SU-DHL-6 (cell line): ENCODE results near the gene IFIT1.

Experiments
- H2AFZ ChIP-seq: fragments of 200-600 bp; sonication (generic); 2 replicates; pipeline ENCODE4 v1.6.1; 2014; ENCODE audit warnings: low read depth, mild to moderate bottlenecking, moderate library complexity, mixed read lengths, antibody characterized with exemption, low read length; ENCODE audit not compliant: severe bottlenecking
- H3F3A ChIP-seq: fragments of 200-600 bp; shearing (Covaris generic); 2 replicates; pipeline ENCODE4 v1.6.0; 2016; ENCODE audit warnings: antibody characterized with exemption, mild to moderate bottlenecking; ENCODE audit not compliant: insufficient read depth
- H3K27ac ChIP-seq: fragments of 200-600 bp; sonication (generic); 2 replicates; pipeline ENCODE4 v1.5.1; 2016; ENCODE audit warnings: low read depth, mild to moderate bottlenecking, low read length, moderate library complexity, mixed read lengths
- H3K27me3 ChIP-seq: fragments of 200-600 bp; sonication (generic), shearing (Covaris generic); 2 replicates; pipeline ENCODE4 v1.6.0; 2014; ENCODE audit warnings: mild to moderate bottlenecking, low read length
- H3K36me3 ChIP-seq: fragments of 200-600 bp; sonication (generic); 2 replicates; pipeline ENCODE4 v1.6.1; 2014; ENCODE audit warnings: mild to moderate bottlenecking, low read length, mixed read lengths
- H3K4me2 ChIP-seq: fragments of 300-600, 200-600 bp; shearing (Covaris generic), sonication (generic); 2 replicates; pipeline ENCODE4 v1.6.0; 2014; ENCODE audit warnings: low read length, low read depth, mild to moderate bottlenecking; ENCODE audit not compliant: poor library complexity, severe bottlenecking
- H3K4me3 ChIP-seq: fragments of 200-600 bp; sonication (generic); 2 replicates; pipeline ENCODE4 v1.5.1; 2014; ENCODE audit warnings: antibody characterized with exemption, low read length, mild to moderate bottlenecking, mixed read lengths; ENCODE audit not compliant: insufficient read depth, poor library complexity, severe bottlenecking
- H3K79me2 ChIP-seq: fragments of 200-600 bp; sonication (generic); 2 replicates; pipeline ENCODE4 v1.6.1; 2014; ENCODE audit warnings: mild to moderate bottlenecking, low read length, moderate library complexity; ENCODE audit not compliant: insufficient read depth
- H3K9ac ChIP-seq: fragments of 200-600 bp; sonication (generic); 2 replicates; pipeline ENCODE4 v1.7.0; 2014; ENCODE audit warnings: mild to moderate bottlenecking, low read length
- H3K9me2 ChIP-seq: fragments of 200-600 bp; sonication (generic); replicated peaks from 2 replicates; pipeline ENCODE4 v1.6.1; 2014; ENCODE audit warnings: low read length; ENCODE audit not compliant: insufficient read depth
- H3K9me3 ChIP-seq: fragments of 200-600 bp; sonication (generic); 2 replicates; pipeline ENCODE4 v1.6.1; 2014; ENCODE audit warnings: low read length, mixed read lengths; ENCODE audit not compliant: insufficient read depth
- H4K20me1 ChIP-seq: fragments of 200-600 bp; sonication (generic); 2 replicates; pipeline ENCODE4 v1.6.1; 2014; ENCODE audit warnings: low read depth, mild to moderate bottlenecking, antibody characterized with exemption, low read length, moderate library complexity, mixed read lengths
- EZH2phosphoT487 ChIP-seq: fragments of 200-600 bp; sonication (generic), shearing (Covaris generic); conservative IDR thresholded peaks from 2 replicates; pipeline ENCODE4 v1.6.1; 2018; ENCODE audit warnings: mild to moderate bottlenecking, antibody characterized with exemption, low read length, moderate library complexity, mixed read lengths
- TF ChIP-seq, protein P1 (sequence below): fragments of 200-600 bp; sonication (generic); IDR thresholded peaks from one replicate; pipeline ENCODE4 v1.5.1; 2017; ENCODE audit warnings: antibody characterized with exemption, mild to moderate bottlenecking, low read length, moderate library complexity; ENCODE audit not compliant: insufficient read depth, poor library complexity, severe bottlenecking

Gene IFIT1

DNA sequence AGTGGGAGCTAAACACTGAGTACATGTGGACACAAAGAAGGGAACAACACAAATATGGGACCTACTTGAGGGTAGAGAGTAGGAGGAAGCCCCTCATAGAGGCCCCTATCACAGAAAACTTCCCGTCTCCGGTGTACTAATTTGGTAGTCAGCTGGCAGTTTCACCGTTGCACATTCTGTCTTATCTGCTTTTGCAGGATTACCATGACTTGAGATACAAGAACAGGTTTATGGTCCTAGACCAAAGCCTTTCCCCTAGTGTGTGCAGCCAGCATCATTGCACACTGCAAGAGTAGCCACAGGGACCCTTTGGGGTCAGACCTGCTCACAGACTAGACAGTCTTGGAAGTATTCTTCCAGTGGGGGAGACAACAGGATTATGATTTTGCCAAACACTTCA lies 20.4 kb upstream of the IFIT1 start:
- Histone ChIP-seq H2AFZ (no peak overlapping the region), H3K9ac (no peak overlapping the region), H4K20me1 (no peaks in the 10 kb centered on the region), H3K36me3 (no peaks in the 10 kb centered on the region), H3K4me2 (no peak overlapping the region), H3K79me2 (no peaks in the 10 kb centered on the region), H3F3A (no peaks in the 10 kb centered on the region), H3K4me3 (no peak overlapping the region), H3K27me3 (no peaks in the 10 kb centered on the region), H3K9me3 (no peaks in the 10 kb centered on the region), H3K27ac (no peak overlapping the region), H3K9me2 (no peaks in the 10 kb centered on the region)
- TF ChIP-seq, protein P1, sequence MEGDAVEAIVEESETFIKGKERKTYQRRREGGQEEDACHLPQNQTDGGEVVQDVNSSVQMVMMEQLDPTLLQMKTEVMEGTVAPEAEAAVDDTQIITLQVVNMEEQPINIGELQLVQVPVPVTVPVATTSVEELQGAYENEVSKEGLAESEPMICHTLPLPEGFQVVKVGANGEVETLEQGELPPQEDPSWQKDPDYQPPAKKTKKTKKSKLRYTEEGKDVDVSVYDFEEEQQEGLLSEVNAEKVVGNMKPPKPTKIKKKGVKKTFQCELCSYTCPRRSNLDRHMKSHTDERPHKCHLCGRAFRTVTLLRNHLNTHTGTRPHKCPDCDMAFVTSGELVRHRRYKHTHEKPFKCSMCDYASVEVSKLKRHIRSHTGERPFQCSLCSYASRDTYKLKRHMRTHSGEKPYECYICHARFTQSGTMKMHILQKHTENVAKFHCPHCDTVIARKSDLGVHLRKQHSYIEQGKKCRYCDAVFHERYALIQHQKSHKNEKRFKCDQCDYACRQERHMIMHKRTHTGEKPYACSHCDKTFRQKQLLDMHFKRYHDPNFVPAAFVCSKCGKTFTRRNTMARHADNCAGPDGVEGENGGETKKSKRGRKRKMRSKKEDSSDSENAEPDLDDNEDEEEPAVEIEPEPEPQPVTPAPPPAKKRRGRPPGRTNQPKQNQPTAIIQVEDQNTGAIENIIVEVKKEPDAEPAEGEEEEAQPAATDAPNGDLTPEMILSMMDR, result no peak
- no peak for TF ChIP-seq EZH2phosphoT487

DNA sequence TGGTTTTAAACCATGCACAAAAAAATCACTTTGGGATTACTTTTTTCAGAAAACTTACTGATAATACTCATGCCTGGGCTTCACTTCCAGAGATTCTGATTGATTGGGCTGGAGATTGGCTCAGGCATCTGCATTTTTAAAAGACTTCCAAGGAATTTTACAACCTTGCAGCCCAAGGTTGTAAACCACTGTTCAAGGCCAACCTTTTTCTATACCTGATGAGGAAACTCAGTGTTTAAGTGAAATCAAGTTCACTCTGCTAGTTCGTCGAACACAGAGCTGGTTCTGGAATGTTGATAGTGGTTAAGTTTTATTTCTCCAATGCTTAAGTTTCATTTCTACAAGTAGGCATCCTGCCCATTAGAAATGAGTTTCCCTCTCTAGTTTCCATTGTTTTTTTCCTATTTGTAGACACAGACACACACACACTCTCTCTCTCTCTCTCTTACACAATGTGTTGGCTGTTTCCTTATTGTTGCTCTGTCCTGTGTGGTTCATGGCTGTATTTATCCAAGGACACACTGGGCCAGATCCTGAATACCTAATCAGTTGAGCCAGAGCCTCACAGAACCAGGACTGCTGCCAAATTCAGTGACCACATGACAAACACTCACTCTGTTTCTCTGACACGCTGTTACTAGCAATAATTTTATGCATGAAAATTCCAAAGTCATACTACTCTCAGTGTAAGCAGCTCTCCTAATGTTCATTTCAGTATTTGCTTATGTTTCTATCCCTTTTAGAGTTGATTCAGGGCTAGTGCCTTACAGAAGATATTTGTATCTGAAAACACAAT lies 18.3 kb upstream of the IFIT1 start:
- H4K20me1 ChIP-seq, result no peaks in the 10 kb centered on the region
- H3K9me2 ChIP-seq, result no peaks in the 10 kb centered on the region
- TF ChIP-seq EZH2phosphoT487, result no peak
- TF ChIP-seq, protein P1, result no peak
- H3K27me3 ChIP-seq, result no peaks in the 10 kb centered on the region
- no peaks in the 10 kb centered on the region for H3K36me3 ChIP-seq
- no peak overlapping the region for H3K4me3 ChIP-seq
- H3K9ac ChIP-seq, result no peak overlapping the region
- no peaks in the 10 kb centered on the region for H3K79me2 ChIP-seq
- no peaks in the 10 kb centered on the region for H3K9me3 ChIP-seq
- H2AFZ ChIP-seq, result no peak overlapping the region
- H3K27ac ChIP-seq, result no peak overlapping the region
- H3K4me2 ChIP-seq, result no peak overlapping the region
- H3F3A ChIP-seq, result no peaks in the 10 kb centered on the region

DNA sequence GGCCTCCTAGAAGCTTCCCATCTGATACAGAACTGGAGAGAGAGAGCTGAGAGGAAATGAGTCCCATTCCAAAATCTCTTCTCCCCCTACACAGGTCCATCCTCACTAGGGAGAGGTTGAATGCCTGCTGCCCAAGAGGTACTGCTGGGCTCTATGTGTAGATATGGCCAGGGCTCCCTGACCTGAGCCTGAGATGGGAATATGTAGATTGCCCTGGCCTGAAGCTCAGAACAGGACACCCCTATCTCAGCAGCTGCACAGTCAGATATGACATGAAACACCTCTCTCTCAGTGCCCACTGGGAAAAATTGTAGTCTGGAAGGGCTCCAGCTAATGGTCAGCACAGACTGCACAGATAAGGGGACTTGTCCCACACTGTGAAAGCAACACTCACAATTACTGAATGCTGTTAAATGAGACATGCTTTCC lies 17.7 kb upstream of the IFIT1 start:
- Histone ChIP-seq H3F3A (no peaks in the 10 kb centered on the region), H3K27ac (no peak overlapping the region), H3K4me3 (no peak overlapping the region), H4K20me1 (no peaks in the 10 kb centered on the region), H3K9ac (no peak overlapping the region), H3K79me2 (no peaks in the 10 kb centered on the region), H3K36me3 (no peaks in the 10 kb centered on the region), H3K4me2 (no peak overlapping the region), H3K9me2 (no peaks in the 10 kb centered on the region), H3K27me3 (no peaks in the 10 kb centered on the region), H2AFZ (no peak overlapping the region), H3K9me3 (no peaks in the 10 kb centered on the region)
- no peak for TF ChIP-seq EZH2phosphoT487
- TF ChIP-seq, protein P1, result no peak
